ENCODE data around the gene RELN. TPM values are rescaled to one million over a fixed set of nuclear protein-coding genes. Genes with fewer than 3 reads are reported as not detected.

The RELN gene
- total and polyA plus RNA-seq, 9 of the 15 experiments (the other 6 are each of a cell fraction or from before 2014, with no cell fraction given), result 12.9 to 43.2 (median 18.1) TPM

DNA sequence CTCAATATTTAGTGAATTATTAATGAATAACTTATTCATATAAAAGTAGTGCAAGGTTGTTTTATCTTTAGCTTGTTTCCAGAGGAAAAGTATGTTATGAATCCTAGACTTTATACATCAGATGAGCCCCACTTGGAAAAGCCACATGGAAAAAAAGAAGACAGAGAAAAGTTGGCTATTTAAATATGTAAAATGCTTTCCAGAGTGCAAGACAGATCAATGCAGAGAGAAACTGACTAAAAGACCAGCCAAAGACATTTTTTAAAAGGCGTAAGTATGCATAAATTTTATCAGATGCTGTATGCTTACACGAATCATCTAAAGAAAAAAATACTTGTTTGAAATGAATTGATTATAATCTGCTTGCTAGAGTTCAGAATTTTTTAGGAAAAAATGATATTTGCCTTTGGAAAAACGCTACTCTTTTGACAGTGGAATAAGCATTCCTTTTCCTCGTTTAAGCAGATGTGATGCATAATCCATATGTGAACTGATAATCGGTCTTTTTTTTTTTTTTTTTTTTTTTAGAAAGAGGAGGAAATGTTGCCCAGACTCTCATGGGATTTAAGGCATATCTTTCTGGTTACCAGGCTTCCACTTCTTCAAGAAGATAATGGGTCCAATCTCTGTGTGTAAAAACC, 70.7 kb downstream of the RELN start (continued):
- TF ChIP-seq, protein P1, sequence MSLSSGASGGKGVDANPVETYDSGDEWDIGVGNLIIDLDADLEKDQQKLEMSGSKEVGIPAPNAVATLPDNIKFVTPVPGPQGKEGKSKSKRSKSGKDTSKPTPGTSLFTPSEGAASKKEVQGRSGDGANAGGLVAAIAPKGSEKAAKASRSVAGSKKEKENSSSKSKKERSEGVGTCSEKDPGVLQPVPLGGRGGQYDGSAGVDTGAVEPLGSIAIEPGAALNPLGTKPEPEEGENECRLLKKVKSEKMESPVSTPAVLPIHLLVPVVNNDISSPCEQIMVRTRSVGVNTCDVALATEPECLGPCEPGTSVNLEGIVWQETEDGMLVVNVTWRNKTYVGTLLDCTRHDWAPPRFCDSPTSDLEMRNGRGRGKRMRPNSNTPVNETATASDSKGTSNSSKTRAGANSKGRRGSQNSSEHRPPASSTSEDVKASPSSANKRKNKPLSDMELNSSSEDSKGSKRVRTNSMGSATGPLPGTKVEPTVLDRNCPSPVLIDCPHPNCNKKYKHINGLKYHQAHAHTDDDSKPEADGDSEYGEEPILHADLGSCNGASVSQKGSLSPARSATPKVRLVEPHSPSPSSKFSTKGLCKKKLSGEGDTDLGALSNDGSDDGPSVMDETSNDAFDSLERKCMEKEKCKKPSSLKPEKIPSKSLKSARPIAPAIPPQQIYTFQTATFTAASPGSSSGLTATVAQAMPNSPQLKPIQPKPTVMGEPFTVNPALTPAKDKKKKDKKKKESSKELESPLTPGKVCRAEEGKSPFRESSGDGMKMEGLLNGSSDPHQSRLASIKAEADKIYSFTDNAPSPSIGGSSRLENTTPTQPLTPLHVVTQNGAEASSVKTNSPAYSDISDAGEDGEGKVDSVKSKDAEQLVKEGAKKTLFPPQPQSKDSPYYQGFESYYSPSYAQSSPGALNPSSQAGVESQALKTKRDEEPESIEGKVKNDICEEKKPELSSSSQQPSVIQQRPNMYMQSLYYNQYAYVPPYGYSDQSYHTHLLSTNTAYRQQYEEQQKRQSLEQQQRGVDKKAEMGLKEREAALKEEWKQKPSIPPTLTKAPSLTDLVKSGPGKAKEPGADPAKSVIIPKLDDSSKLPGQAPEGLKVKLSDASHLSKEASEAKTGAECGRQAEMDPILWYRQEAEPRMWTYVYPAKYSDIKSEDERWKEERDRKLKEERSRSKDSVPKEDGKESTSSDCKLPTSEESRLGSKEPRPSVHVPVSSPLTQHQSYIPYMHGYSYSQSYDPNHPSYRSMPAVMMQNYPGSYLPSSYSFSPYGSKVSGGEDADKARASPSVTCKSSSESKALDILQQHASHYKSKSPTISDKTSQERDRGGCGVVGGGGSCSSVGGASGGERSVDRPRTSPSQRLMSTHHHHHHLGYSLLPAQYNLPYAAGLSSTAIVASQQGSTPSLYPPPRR (CRISPR knock-in tag; IDR thresholded peaks at IDR 0.05; ENCODE audit: borderline replicate concordance), result no peak
- no peak for TF ChIP-seq MTA2 (IDR thresholded peaks at IDR 0.05; ENCODE audit: low read depth)
- TF ChIP-seq, protein P2, sequence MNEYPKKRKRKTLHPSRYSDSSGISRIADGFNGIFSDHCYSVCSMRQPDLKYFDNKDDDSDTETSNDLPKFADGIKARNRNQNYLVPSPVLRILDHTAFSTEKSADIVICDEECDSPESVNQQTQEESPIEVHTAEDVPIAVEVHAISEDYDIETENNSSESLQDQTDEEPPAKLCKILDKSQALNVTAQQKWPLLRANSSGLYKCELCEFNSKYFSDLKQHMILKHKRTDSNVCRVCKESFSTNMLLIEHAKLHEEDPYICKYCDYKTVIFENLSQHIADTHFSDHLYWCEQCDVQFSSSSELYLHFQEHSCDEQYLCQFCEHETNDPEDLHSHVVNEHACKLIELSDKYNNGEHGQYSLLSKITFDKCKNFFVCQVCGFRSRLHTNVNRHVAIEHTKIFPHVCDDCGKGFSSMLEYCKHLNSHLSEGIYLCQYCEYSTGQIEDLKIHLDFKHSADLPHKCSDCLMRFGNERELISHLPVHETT (CRISPR knock-in tag; conservative IDR thresholded peaks at IDR 0.05 in 1 of 2, IDR thresholded peaks at IDR 0.05 in 1 of 2), result peak in 1 of 2 experiments; percentile 66; a peak in 1 of 4 replicates
- TF ChIP-seq TOE1 (IDR thresholded peaks at IDR 0.05; ENCODE audit: borderline replicate concordance), result no peak
- TF ChIP-seq TOE1 (CRISPR knock-in tag; IDR thresholded peaks at IDR 0.05; ENCODE audit: borderline replicate concordance, low read depth), result no peak
- no peak for TF ChIP-seq NR4A1 (CRISPR knock-in tag; IDR thresholded peaks at IDR 0.05)
- TF ChIP-seq NR4A1 (tag; IDR thresholded peaks at IDR 0.05), result no peak
- no peak for TF ChIP-seq SLC30A9 (CRISPR knock-in tag; IDR thresholded peaks at IDR 0.05)
- no peak for TF ChIP-seq ZNF197 (CRISPR knock-in tag; IDR thresholded peaks at IDR 0.05; ENCODE audit: low read depth)
- TF ChIP-seq, protein P3, sequence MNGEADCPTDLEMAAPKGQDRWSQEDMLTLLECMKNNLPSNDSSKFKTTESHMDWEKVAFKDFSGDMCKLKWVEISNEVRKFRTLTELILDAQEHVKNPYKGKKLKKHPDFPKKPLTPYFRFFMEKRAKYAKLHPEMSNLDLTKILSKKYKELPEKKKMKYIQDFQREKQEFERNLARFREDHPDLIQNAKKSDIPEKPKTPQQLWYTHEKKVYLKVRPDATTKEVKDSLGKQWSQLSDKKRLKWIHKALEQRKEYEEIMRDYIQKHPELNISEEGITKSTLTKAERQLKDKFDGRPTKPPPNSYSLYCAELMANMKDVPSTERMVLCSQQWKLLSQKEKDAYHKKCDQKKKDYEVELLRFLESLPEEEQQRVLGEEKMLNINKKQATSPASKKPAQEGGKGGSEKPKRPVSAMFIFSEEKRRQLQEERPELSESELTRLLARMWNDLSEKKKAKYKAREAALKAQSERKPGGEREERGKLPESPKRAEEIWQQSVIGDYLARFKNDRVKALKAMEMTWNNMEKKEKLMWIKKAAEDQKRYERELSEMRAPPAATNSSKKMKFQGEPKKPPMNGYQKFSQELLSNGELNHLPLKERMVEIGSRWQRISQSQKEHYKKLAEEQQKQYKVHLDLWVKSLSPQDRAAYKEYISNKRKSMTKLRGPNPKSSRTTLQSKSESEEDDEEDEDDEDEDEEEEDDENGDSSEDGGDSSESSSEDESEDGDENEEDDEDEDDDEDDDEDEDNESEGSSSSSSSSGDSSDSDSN (IDR thresholded peaks at IDR 0.05; ENCODE audit: borderline replicate concordance in 1 of 2, low read depth in 2 of 2, low read length in 2 of 2), result no peak
- TF ChIP-seq, protein P4, sequence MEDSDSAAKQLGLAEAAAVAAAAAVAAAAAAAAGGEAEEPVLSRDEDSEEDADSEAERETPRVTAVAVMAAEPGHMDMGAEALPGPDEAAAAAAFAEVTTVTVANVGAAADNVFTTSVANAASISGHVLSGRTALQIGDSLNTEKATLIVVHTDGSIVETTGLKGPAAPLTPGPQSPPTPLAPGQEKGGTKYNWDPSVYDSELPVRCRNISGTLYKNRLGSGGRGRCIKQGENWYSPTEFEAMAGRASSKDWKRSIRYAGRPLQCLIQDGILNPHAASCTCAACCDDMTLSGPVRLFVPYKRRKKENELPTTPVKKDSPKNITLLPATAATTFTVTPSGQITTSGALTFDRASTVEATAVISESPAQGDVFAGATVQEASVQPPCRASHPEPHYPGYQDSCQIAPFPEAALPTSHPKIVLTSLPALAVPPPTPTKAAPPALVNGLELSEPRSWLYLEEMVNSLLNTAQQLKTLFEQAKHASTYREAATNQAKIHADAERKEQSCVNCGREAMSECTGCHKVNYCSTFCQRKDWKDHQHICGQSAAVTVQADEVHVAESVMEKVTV (CRISPR knock-in tag; IDR thresholded peaks at IDR 0.05), result no peak
- 0 out of 2 replicates have a peak, but pooled peaks have one; percentile 11 for TF ChIP-seq ZNF274 (IDR thresholded peaks at IDR 0.05; ENCODE audit: borderline replicate concordance, low read depth, low read length)
- peak; percentile 74 for TF ChIP-seq ZNF384 (IDR thresholded peaks at IDR 0.05; ENCODE audit: low read depth, low read length)
- TF ChIP-seq, protein P5, sequence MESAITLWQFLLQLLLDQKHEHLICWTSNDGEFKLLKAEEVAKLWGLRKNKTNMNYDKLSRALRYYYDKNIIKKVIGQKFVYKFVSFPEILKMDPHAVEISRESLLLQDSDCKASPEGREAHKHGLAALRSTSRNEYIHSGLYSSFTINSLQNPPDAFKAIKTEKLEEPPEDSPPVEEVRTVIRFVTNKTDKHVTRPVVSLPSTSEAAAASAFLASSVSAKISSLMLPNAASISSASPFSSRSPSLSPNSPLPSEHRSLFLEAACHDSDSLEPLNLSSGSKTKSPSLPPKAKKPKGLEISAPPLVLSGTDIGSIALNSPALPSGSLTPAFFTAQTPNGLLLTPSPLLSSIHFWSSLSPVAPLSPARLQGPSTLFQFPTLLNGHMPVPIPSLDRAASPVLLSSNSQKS (CRISPR knock-in tag; IDR thresholded peaks at IDR 0.05), result no peak
- no peak for TF ChIP-seq TCF7L2 (IDR thresholded peaks at IDR 0.05; ENCODE audit: low read depth, low read length)
